Prostate gland (tissue), 2 donors: Measurements from ENCODE around the gene CSTPP1. TPM values are rescaled to one million over a fixed set of nuclear protein-coding genes. Genes with fewer than 3 reads are reported as not detected.

ENCODE experiments used
- DNase-seq: peaks from one replicate; pipeline ENCODE4 v3.0.0-alpha.2; 2019; ENCODE audit warnings: low spot score
- H3K27ac ChIP-seq, 2 donors: fragments of 200-600 bp; sonication (generic); 2 replicates each; pipeline ENCODE4 v1.5.1; 2017 to 2019
- H3K27me3 ChIP-seq: fragments of 200-600 bp; sonication (generic); replicated peaks from 2 replicates; pipeline ENCODE4 v1.5.1; 2019; ENCODE audit not compliant: insufficient read depth
- H3K36me3 ChIP-seq, 2 donors: fragments of 200-600 bp; sonication (generic); 1 replicate in 1 of 2; 2 replicates in 1 of 2; pipeline versions ENCODE4 v1.5.1 to v1.8.1; 2017 to 2019
- H3K4me1 ChIP-seq: fragments of 200-600 bp; sonication (generic); replicated peaks from 2 replicates; pipeline ENCODE4 v1.5.1; 2019
- H3K4me3 ChIP-seq, 2 donors: fragments of 200-600 bp; sonication (generic); 2 replicates each; pipeline ENCODE4 v1.5.1; 2017 to 2019
- H3K9me3 ChIP-seq: fragments of 200-600 bp; sonication (generic); 2 replicates; pipeline ENCODE4 v1.5.1; 2017
- CTCF ChIP-seq, 4 experiments: fragments of 200-600 bp in 2 of 4; fragments of 450-650 bp in 2 of 4; sonication (generic) in 2 of 4; IDR thresholded peaks; 1 replicate in 3 of 4; 2 replicates in 1 of 4; pipeline ENCODE4 v1.5.1; 2016 to 2019; ENCODE audit warnings: antibody characterized with exemption in 4 of 4, mild to moderate bottlenecking in 2 of 4, moderate library complexity in 2 of 4
- POLR2A ChIP-seq: fragments of 450-650 bp; IDR thresholded peaks from one replicate; pipeline ENCODE4 v1.6.1; 2016; ENCODE audit warnings: antibody characterized with exemption, mild to moderate bottlenecking
- POLR2AphosphoS5 ChIP-seq: sonication (generic); formaldehyde crosslinking; IDR thresholded peaks from one replicate; pipeline ENCODE4 v1.6.1; 2017; ENCODE audit warnings: antibody characterized with exemption
- WGBS: methylation state at CpG from one replicate; pipeline ENCODE4 v1.1.5; 2018; 5-methylcytosine and 5-hydroxymethylcytosine counted together
- intact Hi-C: fragments of 100-400 bp; cut with DNase I; formaldehyde crosslinking; loops from one replicate; pipeline ENCODE4 v1.14.2; 2022
- total RNA-seq, 2 donors: library from RNA; depleted of rRNA; stranded (reverse); fragments of >200 nt; gene quantifications; one replicate each; pipeline ENCODE4 v1.1.0, GENCODE V29; 2016

CSTPP1 gene
- total RNA-seq, 2 donors from 2014 or later = 28.5 to 47.0 TPM

GRCh38 chr11:47161890-47162289 lies 225.3 kb downstream of the CSTPP1 start:
- no peak for TF ChIP-seq CTCF (IDR thresholded peaks at IDR 0.05)
- no peak for TF ChIP-seq POLR2A
- TF ChIP-seq POLR2AphosphoS5 = no peak
- peaks cover 7 to 19% of the 10 kb centered on the region in 2 donors for H3K36me3 ChIP-seq
- intact Hi-C loops = no loop called here
- no peak overlapping the region for H3K4me3 ChIP-seq
- no peak for DNase-seq
- no peaks in the 10 kb centered on the region for H3K4me1 ChIP-seq
- H3K27me3 ChIP-seq = no peaks in the 10 kb centered on the region
- 49% methylated on average over 9 of the region's 9 CpGs for WGBS
- H3K27ac ChIP-seq = peak overlapping the region in 1 of 2 donors; percentile 20
- no peaks in the 10 kb centered on the region for H3K9me3 ChIP-seq

GRCh38 chr11:47162426-47162825 lies 225.9 kb downstream of the CSTPP1 start:
- H3K27ac ChIP-seq = no peak overlapping the region
- no peaks in the 10 kb centered on the region for H3K4me1 ChIP-seq
- no peaks in the 10 kb centered on the region for H3K9me3 ChIP-seq
- no peak for DNase-seq
- TF ChIP-seq CTCF (IDR thresholded peaks at IDR 0.05) (no peak), POLR2A (no peak), POLR2AphosphoS5 (no peak)
- no peak overlapping the region for H3K4me3 ChIP-seq
- 55% methylated on average over 5 of the region's 5 CpGs for WGBS
- peaks cover 7 to 20% of the 10 kb centered on the region in 2 donors for H3K36me3 ChIP-seq
- H3K27me3 ChIP-seq = no peaks in the 10 kb centered on the region
- intact Hi-C loops = no loop called here

GRCh38 chr11:47163193-47163592 lies 226.6 kb downstream of the CSTPP1 start:
- DNase-seq = no peak
- H3K36me3 ChIP-seq = peaks cover 13 to 27% of the 10 kb centered on the region in 2 donors

GRCh38 chr11:47163898-47164297 lies 227.3 kb downstream of the CSTPP1 start:
- TF ChIP-seq POLR2AphosphoS5 = no peak
- TF ChIP-seq CTCF (IDR thresholded peaks at IDR 0.05) = no peak
- TF ChIP-seq POLR2A = no peak
- Histone ChIP-seq H3K27me3 (no peaks in the 10 kb centered on the region), H3K4me1 (no peaks in the 10 kb centered on the region), H3K9me3 (no peaks in the 10 kb centered on the region), H3K27ac (no peak overlapping the region), H3K36me3 (peaks cover 13 to 27% of the 10 kb centered on the region in 2 donors), H3K4me3 (no peak overlapping the region)
- DNase-seq = no peak
- intact Hi-C loops = no loop called here
- WGBS = 84% methylated on average over 15 of the region's 15 CpGs

More at GRCh38 chr11:47163193-47163592, 226.6 kb downstream of the CSTPP1 start:
- H3K9me3 ChIP-seq = no peaks in the 10 kb centered on the region
- no peak for TF ChIP-seq POLR2AphosphoS5
- H3K4me1 ChIP-seq = no peaks in the 10 kb centered on the region
- H3K27me3 ChIP-seq = no peaks in the 10 kb centered on the region
- WGBS = 52% methylated on average over 3 of the region's 3 CpGs
- intact Hi-C loops = no loop called here
- no peak overlapping the region for H3K27ac ChIP-seq
- no peak overlapping the region for H3K4me3 ChIP-seq

GRCh38 chr11:47164321-47164720 lies 227.8 kb downstream of the CSTPP1 start:
- DNase-seq = no peak
- peaks cover 13 to 27% of the 10 kb centered on the region in 2 donors for H3K36me3 ChIP-seq
- H3K27ac ChIP-seq = no peak overlapping the region
- H3K4me3 ChIP-seq = no peak overlapping the region
- intact Hi-C loops = no loop called here
- no peaks in the 10 kb centered on the region for H3K4me1 ChIP-seq
- WGBS = 48% methylated on average over 4 of the region's 4 CpGs
- no peaks in the 10 kb centered on the region for H3K9me3 ChIP-seq
- TF ChIP-seq POLR2A = no peak
- no peak for TF ChIP-seq CTCF (IDR thresholded peaks at IDR 0.05)
- no peak for TF ChIP-seq POLR2AphosphoS5
- H3K27me3 ChIP-seq = no peaks in the 10 kb centered on the region
